Measurements from ENCODE around the gene QRSL1. TPM values are rescaled to one million over a fixed set of nuclear protein-coding genes. Genes with fewer than 3 reads are reported as not detected.

QRSL1 gene
- polyA plus RNA-seq, 1 of the 3 experiments (the other 2 are of a cell fraction) = 5.7 TPM

DNA sequence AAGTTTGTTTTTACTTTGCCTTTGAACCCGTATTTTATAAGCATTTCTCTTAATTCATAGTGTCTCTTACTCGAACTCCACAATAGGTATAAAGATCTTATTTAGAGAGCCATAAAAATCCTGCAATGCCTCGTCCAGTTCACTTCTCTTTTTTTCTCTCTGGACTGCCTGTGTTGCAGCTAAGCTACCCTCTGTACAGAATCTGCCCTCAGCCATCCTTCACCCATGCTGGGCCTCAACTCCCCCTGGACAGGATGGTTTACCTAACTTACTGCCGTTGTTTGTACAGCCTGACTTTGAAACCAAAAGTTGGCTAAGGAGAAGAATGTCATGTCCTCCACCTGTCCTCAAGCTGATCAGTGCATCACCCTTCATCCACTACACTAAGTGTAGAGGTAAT is 10.4 kb downstream of the QRSL1 start:
- H3K9ac ChIP-seq = no peak overlapping the region
- no peaks in the 10 kb centered on the region for H4K20me1 ChIP-seq (ENCODE audit: insufficient read depth)
- H3K4me1 ChIP-seq (ENCODE audit: control insufficient read depth in 1 of 2, insufficient read depth in 2 of 2, low read depth in 1 of 2, low read length in 1 of 2) = peaks cover 0 to 2% of the 10 kb centered on the region in 2 experiments; a peak in 1 of 4 replicates
- H3K9me3 ChIP-seq = no peaks in the 10 kb centered on the region
- no peaks in the 10 kb centered on the region for H3K9me2 ChIP-seq
- no peak overlapping the region for H3K27ac ChIP-seq (ENCODE audit: low read depth in 2 of 2, low read length in 1 of 2)
- H2AFZ ChIP-seq (ENCODE audit: low read depth) = no peak overlapping the region
- POLR2A ChIA-PET = no interaction called here
- H3K36me3 ChIP-seq (replicated peaks in 1 of 2; ENCODE audit: control insufficient read depth in 1 of 2, insufficient read depth in 2 of 2, low read length in 1 of 2) = peaks cover 10 to 27% of the 10 kb centered on the region in 2 experiments
- WGBS (ENCODE audit: low lambda C conversion rate) = 91% methylated on average over 4 of the region's 4 CpGs
- no peak overlapping the region for H3K4me2 ChIP-seq
- H3K79me2 ChIP-seq (ENCODE audit: insufficient read depth) = peaks cover 49% of the 10 kb centered on the region
- TF ChIP-seq FOSL2 (IDR thresholded peaks at IDR 0.05; ENCODE audit: borderline replicate concordance, low read depth) (no peak), TCF12 (IDR thresholded peaks at IDR 0.05) (no peak), EP300 (IDR thresholded peaks at IDR 0.05; ENCODE audit: borderline replicate concordance in 1 of 2, low read depth in 1 of 2, low read length in 1 of 2) (no peak), TEAD4 (IDR thresholded peaks at IDR 0.05; ENCODE audit: borderline replicate concordance, insufficient read depth) (no peak)
- TF ChIP-seq, protein P1, sequence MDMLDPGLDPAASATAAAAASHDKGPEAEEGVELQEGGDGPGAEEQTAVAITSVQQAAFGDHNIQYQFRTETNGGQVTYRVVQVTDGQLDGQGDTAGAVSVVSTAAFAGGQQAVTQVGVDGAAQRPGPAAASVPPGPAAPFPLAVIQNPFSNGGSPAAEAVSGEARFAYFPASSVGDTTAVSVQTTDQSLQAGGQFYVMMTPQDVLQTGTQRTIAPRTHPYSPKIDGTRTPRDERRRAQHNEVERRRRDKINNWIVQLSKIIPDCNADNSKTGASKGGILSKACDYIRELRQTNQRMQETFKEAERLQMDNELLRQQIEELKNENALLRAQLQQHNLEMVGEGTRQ (IDR thresholded peaks at IDR 0.05; ENCODE audit: borderline replicate concordance, low read depth, low read length) = no peak
- no peaks in the 10 kb centered on the region for H3K27me3 ChIP-seq (ENCODE audit: insufficient read depth)
- H3F3A ChIP-seq (replicated peaks; ENCODE audit: insufficient read depth) = no peaks in the 10 kb centered on the region
- DNase-seq = no peak
- CTCF ChIA-PET = no interaction called here
- no peak overlapping the region for H3K4me3 ChIP-seq (ENCODE audit: low read depth in 2 of 2, low read length in 1 of 2)

GRCh38 chr6:106642476-106642875 is 13.1 kb downstream of the QRSL1 start:
- DNase-seq = no peak
- CTCF ChIA-PET = interaction anchor here (0.5 to 1.0 kb wide), 2 partner anchors 9 to 337 kb away, joined by 3 to 4 read pairs; no protein-coding TSS in a partner anchor
- no peaks in the 10 kb centered on the region for H3K9me3 ChIP-seq
- H3F3A ChIP-seq (replicated peaks; ENCODE audit: insufficient read depth) = no peaks in the 10 kb centered on the region
- no peaks in the 10 kb centered on the region for H3K9me2 ChIP-seq
- 95% methylated on average over 4 of the region's 4 CpGs for WGBS (ENCODE audit: low lambda C conversion rate)
- H4K20me1 ChIP-seq (ENCODE audit: insufficient read depth) = no peaks in the 10 kb centered on the region
- H3K27ac ChIP-seq (ENCODE audit: low read depth in 2 of 2, low read length in 1 of 2) = no peak overlapping the region
- H2AFZ ChIP-seq (ENCODE audit: low read depth) = no peak overlapping the region
- POLR2A ChIA-PET = no interaction called here
- no peak overlapping the region for H3K9ac ChIP-seq
- H3K4me3 ChIP-seq (ENCODE audit: low read depth in 2 of 2, low read length in 1 of 2) = no peak overlapping the region
- no peaks in the 10 kb centered on the region for H3K4me1 ChIP-seq (ENCODE audit: control insufficient read depth in 1 of 2, insufficient read depth in 2 of 2, low read depth in 1 of 2, low read length in 1 of 2)
- H3K4me2 ChIP-seq = no peak overlapping the region
- TF ChIP-seq, protein P2, sequence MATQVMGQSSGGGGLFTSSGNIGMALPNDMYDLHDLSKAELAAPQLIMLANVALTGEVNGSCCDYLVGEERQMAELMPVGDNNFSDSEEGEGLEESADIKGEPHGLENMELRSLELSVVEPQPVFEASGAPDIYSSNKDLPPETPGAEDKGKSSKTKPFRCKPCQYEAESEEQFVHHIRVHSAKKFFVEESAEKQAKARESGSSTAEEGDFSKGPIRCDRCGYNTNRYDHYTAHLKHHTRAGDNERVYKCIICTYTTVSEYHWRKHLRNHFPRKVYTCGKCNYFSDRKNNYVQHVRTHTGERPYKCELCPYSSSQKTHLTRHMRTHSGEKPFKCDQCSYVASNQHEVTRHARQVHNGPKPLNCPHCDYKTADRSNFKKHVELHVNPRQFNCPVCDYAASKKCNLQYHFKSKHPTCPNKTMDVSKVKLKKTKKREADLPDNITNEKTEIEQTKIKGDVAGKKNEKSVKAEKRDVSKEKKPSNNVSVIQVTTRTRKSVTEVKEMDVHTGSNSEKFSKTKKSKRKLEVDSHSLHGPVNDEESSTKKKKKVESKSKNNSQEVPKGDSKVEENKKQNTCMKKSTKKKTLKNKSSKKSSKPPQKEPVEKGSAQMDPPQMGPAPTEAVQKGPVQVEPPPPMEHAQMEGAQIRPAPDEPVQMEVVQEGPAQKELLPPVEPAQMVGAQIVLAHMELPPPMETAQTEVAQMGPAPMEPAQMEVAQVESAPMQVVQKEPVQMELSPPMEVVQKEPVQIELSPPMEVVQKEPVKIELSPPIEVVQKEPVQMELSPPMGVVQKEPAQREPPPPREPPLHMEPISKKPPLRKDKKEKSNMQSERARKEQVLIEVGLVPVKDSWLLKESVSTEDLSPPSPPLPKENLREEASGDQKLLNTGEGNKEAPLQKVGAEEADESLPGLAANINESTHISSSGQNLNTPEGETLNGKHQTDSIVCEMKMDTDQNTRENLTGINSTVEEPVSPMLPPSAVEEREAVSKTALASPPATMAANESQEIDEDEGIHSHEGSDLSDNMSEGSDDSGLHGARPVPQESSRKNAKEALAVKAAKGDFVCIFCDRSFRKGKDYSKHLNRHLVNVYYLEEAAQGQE (IDR thresholded peaks at IDR 0.05; ENCODE audit: low read depth, low read length) = no peak
- TF ChIP-seq, protein P3, sequence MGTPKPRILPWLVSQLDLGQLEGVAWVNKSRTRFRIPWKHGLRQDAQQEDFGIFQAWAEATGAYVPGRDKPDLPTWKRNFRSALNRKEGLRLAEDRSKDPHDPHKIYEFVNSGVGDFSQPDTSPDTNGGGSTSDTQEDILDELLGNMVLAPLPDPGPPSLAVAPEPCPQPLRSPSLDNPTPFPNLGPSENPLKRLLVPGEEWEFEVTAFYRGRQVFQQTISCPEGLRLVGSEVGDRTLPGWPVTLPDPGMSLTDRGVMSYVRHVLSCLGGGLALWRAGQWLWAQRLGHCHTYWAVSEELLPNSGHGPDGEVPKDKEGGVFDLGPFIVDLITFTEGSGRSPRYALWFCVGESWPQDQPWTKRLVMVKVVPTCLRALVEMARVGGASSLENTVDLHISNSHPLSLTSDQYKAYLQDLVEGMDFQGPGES (IDR thresholded peaks at IDR 0.05; ENCODE audit: low read depth, low read length) = no peak
- TF ChIP-seq FOXM1 (IDR thresholded peaks at IDR 0.05; ENCODE audit: low read depth) (no peak), TEAD4 (IDR thresholded peaks at IDR 0.05; ENCODE audit: borderline replicate concordance, insufficient read depth) (no peak), ELF1 (IDR thresholded peaks at IDR 0.05) (no peak), TCF12 (IDR thresholded peaks at IDR 0.05) (no peak), NRF1 (IDR thresholded peaks at IDR 0.05; ENCODE audit: low read depth, low read length) (no peak), FOXJ3 (CRISPR knock-in tag; IDR thresholded peaks at IDR 0.05) (no peak), SIN3A (IDR thresholded peaks at IDR 0.05; ENCODE audit: borderline replicate concordance, low read depth, low read length) (no peak), EZH2phosphoT487 (IDR thresholded peaks at IDR 0.05; ENCODE audit: borderline replicate concordance, low read depth) (no peak), NFIC (IDR thresholded peaks at IDR 0.05; ENCODE audit: borderline replicate concordance) (no peak), MXI1 (IDR thresholded peaks at IDR 0.05; ENCODE audit: low read depth, low read length) (no peak), CHD2 (IDR thresholded peaks at IDR 0.05; ENCODE audit: low read length, partially characterized antibody) (no peak), GATA2 (CRISPR knock-in tag; IDR thresholded peaks at IDR 0.05) (no peak), RFX5 (IDR thresholded peaks at IDR 0.05; ENCODE audit: low read length) (no peak)
- TF ChIP-seq, protein P4, sequence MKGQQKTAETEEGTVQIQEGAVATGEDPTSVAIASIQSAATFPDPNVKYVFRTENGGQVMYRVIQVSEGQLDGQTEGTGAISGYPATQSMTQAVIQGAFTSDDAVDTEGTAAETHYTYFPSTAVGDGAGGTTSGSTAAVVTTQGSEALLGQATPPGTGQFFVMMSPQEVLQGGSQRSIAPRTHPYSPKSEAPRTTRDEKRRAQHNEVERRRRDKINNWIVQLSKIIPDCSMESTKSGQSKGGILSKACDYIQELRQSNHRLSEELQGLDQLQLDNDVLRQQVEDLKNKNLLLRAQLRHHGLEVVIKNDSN (IDR thresholded peaks at IDR 0.05; ENCODE audit: borderline replicate concordance, low read depth) = no peak
- H3K27me3 ChIP-seq (ENCODE audit: insufficient read depth) = no peaks in the 10 kb centered on the region
- peaks cover 21 to 41% of the 10 kb centered on the region in 2 experiments for H3K36me3 ChIP-seq (replicated peaks in 1 of 2; ENCODE audit: control insufficient read depth in 1 of 2, insufficient read depth in 2 of 2, low read length in 1 of 2)
- H3K79me2 ChIP-seq (ENCODE audit: insufficient read depth) = peaks cover 30% of the 10 kb centered on the region; the same call in 1 of the 2 replicates

All from SK-N-SH (cell line).